OCI-LY1 (cell line): ENCODE measurements around the gene CCR9.

Experiments
- EZH2 ChIP-seq: fragments of 200-600 bp; sonication (generic), shearing (Covaris generic); IDR thresholded peaks from 2 replicates; pipeline ENCODE4 v1.8.0; 2017; ENCODE audit warnings: borderline replicate concordance, mixed run types, mild to moderate bottlenecking, antibody characterized with exemption, low read length, moderate library complexity, mixed read lengths
- TF ChIP-seq, protein P1 (sequence below): fragments of 200-600 bp; sonication (generic), shearing (Covaris generic); IDR thresholded peaks from 2 replicates; pipeline ENCODE4 v1.5.1; 2017; ENCODE audit warnings: mild to moderate bottlenecking, antibody characterized with exemption, low read length, moderate library complexity, mixed read lengths

DNA sequence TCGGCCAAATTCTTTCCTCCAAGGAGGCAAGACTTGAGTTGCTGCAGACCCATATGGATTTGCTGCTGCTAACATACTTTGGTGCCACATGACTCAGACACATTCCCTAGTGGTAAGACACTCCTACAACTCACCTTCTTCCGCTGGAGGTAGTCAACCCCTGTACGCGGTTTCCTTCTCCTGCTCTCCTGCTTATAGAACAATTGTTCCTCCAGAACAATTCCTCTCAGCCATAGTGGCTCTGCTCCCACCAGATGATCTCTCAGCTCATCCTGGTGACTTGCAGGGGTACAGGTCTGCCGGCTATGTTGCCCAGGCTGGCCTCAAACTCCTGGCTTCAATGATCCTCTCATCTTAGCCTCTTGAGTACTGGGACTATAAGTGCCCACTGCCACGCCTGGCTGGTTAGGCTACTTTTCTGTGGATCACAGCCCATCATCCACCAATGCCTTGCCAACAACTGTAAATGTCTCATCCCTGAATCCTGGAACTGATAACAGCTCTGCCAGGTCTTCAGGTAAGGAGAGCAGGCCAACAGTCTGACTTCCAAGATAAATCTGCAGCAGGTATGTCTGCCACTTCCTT lies 54.5 kb downstream of the CCR9 start:
- TF ChIP-seq EZH2 = no peak
- TF ChIP-seq, protein P1, sequence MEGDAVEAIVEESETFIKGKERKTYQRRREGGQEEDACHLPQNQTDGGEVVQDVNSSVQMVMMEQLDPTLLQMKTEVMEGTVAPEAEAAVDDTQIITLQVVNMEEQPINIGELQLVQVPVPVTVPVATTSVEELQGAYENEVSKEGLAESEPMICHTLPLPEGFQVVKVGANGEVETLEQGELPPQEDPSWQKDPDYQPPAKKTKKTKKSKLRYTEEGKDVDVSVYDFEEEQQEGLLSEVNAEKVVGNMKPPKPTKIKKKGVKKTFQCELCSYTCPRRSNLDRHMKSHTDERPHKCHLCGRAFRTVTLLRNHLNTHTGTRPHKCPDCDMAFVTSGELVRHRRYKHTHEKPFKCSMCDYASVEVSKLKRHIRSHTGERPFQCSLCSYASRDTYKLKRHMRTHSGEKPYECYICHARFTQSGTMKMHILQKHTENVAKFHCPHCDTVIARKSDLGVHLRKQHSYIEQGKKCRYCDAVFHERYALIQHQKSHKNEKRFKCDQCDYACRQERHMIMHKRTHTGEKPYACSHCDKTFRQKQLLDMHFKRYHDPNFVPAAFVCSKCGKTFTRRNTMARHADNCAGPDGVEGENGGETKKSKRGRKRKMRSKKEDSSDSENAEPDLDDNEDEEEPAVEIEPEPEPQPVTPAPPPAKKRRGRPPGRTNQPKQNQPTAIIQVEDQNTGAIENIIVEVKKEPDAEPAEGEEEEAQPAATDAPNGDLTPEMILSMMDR = no peak
